IMR-90 (cell line): ENCODE results near the gene DUSP12. TPM values are rescaled to one million over a fixed set of nuclear protein-coding genes. Genes with fewer than 3 reads are reported as not detected.

Experiments
- ATAC-seq: fragments of 200-7000 bp; cut with Tn5 transposase; 2 replicates; pipeline ENCODE4 v1.9.1; 2020; ENCODE audit warnings: low read depth, mild to moderate bottlenecking, moderate library complexity
- BruUV-seq: library from RNA; stranded (reverse); fragments of 400-500 nt; replicated peaks from 2 replicates; lab custom pipeline; 2021; lab: Mats Ljungman, UMichigan
- CTCF ChIA-PET: fragments of 300-600 bp; formaldehyde crosslinking; extraction: SDS; loops from one replicate; lab custom pipeline; 2021; ENCODE audit warnings: antibody characterized with exemption; lab: Yijun Ruan, JAX
- POLR2A ChIA-PET: fragments of 300-600 bp; sonication (Branson Sonifier 250); formaldehyde crosslinking; loops from one replicate; lab custom pipeline; 2022; ENCODE audit warnings: antibody characterized with exemption; ENCODE audit not compliant: unreplicated experiment; lab: Charles Lee
- DNase-seq: peaks from one replicate; pipeline ENCODE4 v3.0.0; 2013
- H2AFZ ChIP-seq: replicated peaks from 2 replicates; pipeline ENCODE3; 2013; ENCODE audit warnings: low read length, mild to moderate bottlenecking; ENCODE audit not compliant: poor library complexity
- H2AK5ac ChIP-seq: 2 replicates; pipeline ENCODE4 v1.6.1; 2013; ENCODE audit warnings: low read depth, low read length, inconsistent platforms
- H2AK9ac ChIP-seq: replicated peaks from 2 replicates; pipeline ENCODE3; 2013; ENCODE audit warnings: mild to moderate bottlenecking, low read depth, low read length, moderate library complexity; ENCODE audit not compliant: poor library complexity
- H2BK120ac ChIP-seq: 2 replicates; pipeline ENCODE4 v1.6.1; 2013; ENCODE audit warnings: low read depth, low read length, inconsistent platforms
- H2BK15ac ChIP-seq: 3 replicates; pipeline ENCODE4 v1.6.1; 2013; ENCODE audit warnings: low read depth, low read length, inconsistent platforms
- H2BK20ac ChIP-seq: 2 replicates; pipeline ENCODE4 v1.6.1; 2013; ENCODE audit warnings: low read depth, mild to moderate bottlenecking, inconsistent platforms, low read length, moderate library complexity
- H2BK5ac ChIP-seq: 2 replicates; pipeline ENCODE4 v1.6.1; 2013; ENCODE audit warnings: mild to moderate bottlenecking, low read depth, low read length, inconsistent platforms; ENCODE audit not compliant: poor library complexity, severe bottlenecking
- H3K14ac ChIP-seq: replicated peaks from 2 replicates; pipeline ENCODE4 v1.6.1; 2013; ENCODE audit warnings: low read depth, low read length, inconsistent platforms
- H3K18ac ChIP-seq: 2 replicates; pipeline ENCODE4 v1.6.1; 2013; ENCODE audit warnings: low read depth, low read length, control low read depth
- H3K23ac ChIP-seq: 2 replicates; pipeline ENCODE4 v1.6.1; 2013; ENCODE audit warnings: low read depth, low read length, inconsistent platforms
- H3K27ac ChIP-seq: 2 replicates; pipeline ENCODE4 v1.5.1; 2013; ENCODE audit warnings: mild to moderate bottlenecking, control low read depth, low read length; ENCODE audit not compliant: insufficient read depth
- H3K27me3 ChIP-seq: 2 replicates; pipeline ENCODE4 v1.6.1; 2013; ENCODE audit warnings: low read length; ENCODE audit not compliant: control insufficient read depth, insufficient read depth
- H3K36me3 ChIP-seq: 2 replicates; pipeline ENCODE4 v1.6.1; 2013; ENCODE audit warnings: low read length, mixed read lengths; ENCODE audit not compliant: control insufficient read depth, insufficient read depth
- H3K4ac ChIP-seq: 2 replicates; pipeline ENCODE4 v1.6.1; 2013; ENCODE audit warnings: low read depth, low read length, inconsistent platforms
- H3K4me1 ChIP-seq: 2 replicates; pipeline ENCODE4 v1.6.1; 2013; ENCODE audit warnings: low read length, mixed read lengths; ENCODE audit not compliant: control insufficient read depth, insufficient read depth
- H3K4me2 ChIP-seq: 2 replicates; pipeline ENCODE4 v1.6.1; 2013; ENCODE audit warnings: low read depth, mild to moderate bottlenecking, control low read depth, low read length, moderate library complexity
- H3K4me3 ChIP-seq: 2 replicates; pipeline ENCODE4 v1.5.1; 2013; ENCODE audit warnings: low read depth, mild to moderate bottlenecking, control low read depth, low read length, moderate library complexity; ENCODE audit not compliant: insufficient read depth
- H3K56ac ChIP-seq: 2 replicates; pipeline ENCODE4 v1.6.1; 2013; ENCODE audit warnings: low read length, inconsistent platforms; ENCODE audit not compliant: insufficient read depth; ENCODE audit errors: extremely low read depth
- H3K79me1 ChIP-seq, 2 experiments: 2 replicates each; pipeline ENCODE4 v1.6.1; 2013; ENCODE audit warnings: low read length in 2 of 2, inconsistent platforms in 1 of 2, low read depth in 1 of 2
- H3K9ac ChIP-seq: 2 replicates; pipeline ENCODE4 v1.6.1; 2013; ENCODE audit warnings: low read depth, low read length, control low read depth
- H3K9me1 ChIP-seq: 2 replicates; pipeline ENCODE4 v1.6.1; 2013; ENCODE audit warnings: low read length, inconsistent platforms; ENCODE audit not compliant: insufficient read depth
- H3K9me3 ChIP-seq: 2 replicates; pipeline ENCODE4 v1.6.1; 2013; ENCODE audit warnings: low read length; ENCODE audit not compliant: control insufficient read depth, insufficient read depth
- H4K20me1 ChIP-seq: 2 replicates; pipeline ENCODE4 v1.6.1; 2013; ENCODE audit warnings: low read length, inconsistent platforms; ENCODE audit not compliant: insufficient read depth
- H4K5ac ChIP-seq: 2 replicates; pipeline ENCODE4 v1.6.1; 2013; ENCODE audit warnings: mild to moderate bottlenecking, low read depth, low read length, control low read depth
- H4K8ac ChIP-seq, 2 experiments: 2 replicates each; pipeline ENCODE4 v1.6.1; 2013; ENCODE audit warnings: low read depth in 2 of 2, low read length in 2 of 2, control low read depth in 1 of 2, inconsistent platforms in 1 of 2
- H4K91ac ChIP-seq: 2 replicates; pipeline ENCODE4 v1.6.1; 2013; ENCODE audit warnings: low read depth, low read length, inconsistent platforms; ENCODE audit not compliant: insufficient read depth
- CTCF ChIP-seq: conservative IDR thresholded peaks from 2 replicates; pipeline ENCODE4 v1.5.1; 2012; ENCODE audit warnings: mild to moderate bottlenecking, low read depth, low read length, improper control_type of control experiment
- FOS ChIP-seq: fragments of 150-350 bp; IDR thresholded peaks from 2 replicates; pipeline ENCODE4 v1.6.1; 2016; ENCODE audit warnings: low read depth, low read length
- WGBS, 2 experiments: methylation state at CpG; one replicate each; pipeline versions ENCODE4 v1.1.5 to v1.1.7; 2013; ENCODE audit warnings: missing lambda C conversion rate in 2 of 2; ENCODE audit not compliant: insufficient read length in 1 of 2; ENCODE audit errors: extremely low coverage in 2 of 2; 5-methylcytosine and 5-hydroxymethylcytosine counted together
- dilution Hi-C: fragments of 300-500 bp; cut with HindIII; formaldehyde crosslinking; loops from one replicate; pipeline ENCODE4 v1.14.3; 2018; ENCODE audit warnings: low sequenced_read_pairs; ENCODE audit not compliant: unreplicated experiment
- in situ Hi-C: fragments of 300-500 bp; cut with MboI; formaldehyde crosslinking; loops from 3 replicates; pipeline ENCODE4 v1.14.3; 2019; ENCODE audit warnings: low sequenced_read_pairs, inconsistent platforms, mixed read lengths
- intact Hi-C: fragments of 100-400 bp; cut with micrococcal nuclease; formaldehyde crosslinking; loops from 2 replicates; pipeline ENCODE4 v1.10.0; 2022
- polyA plus RNA-seq, 3 experiments: library from polyadenylated mRNA; depleted of rRNA; stranded (reverse); fragments of >200 nt; gene quantifications; 2 replicates each; pipeline ENCODE4 v1.2.3, GENCODE V29; 2012; ENCODE audit warnings: low replicate concordance in 1 of 3
- total RNA-seq: library from RNA; depleted of rRNA; stranded (reverse); fragments of >200 nt; gene quantifications from 2 replicates; pipeline ENCODE4 v1.2.3, GENCODE V29; 2012

DUSP12 gene
- total and polyA plus RNA-seq, 2 of the 4 experiments (the other 2 are of a cell fraction): 31.5 to 35.6 TPM

- no peak overlapping the region for H2AK9ac ChIP-seq
- intact Hi-C loops (loop anchor here (10.0 kb wide), 1 partner anchor 165 kb away; no protein-coding TSS in a partner anchor), dilution Hi-C loops (no loop called here), in situ Hi-C loops (loop anchor here (10.0 to 25.0 kb wide), 2 partner anchors 93 to 185 kb away; partner anchors contain the start of genes FCGR3A and FCGR3B)
- peak overlapping the region; percentile 45 for H2BK120ac ChIP-seq
- peak overlapping the region; percentile 81; the same call in 1 of the 2 replicates for H3K23ac ChIP-seq
- no peak overlapping the region for H3K4me3 ChIP-seq
- no TSS peak for BruUV-seq
- H3K4me1 ChIP-seq: peaks cover 3% of the 10 kb centered on the region; the same call in 1 of the 2 replicates
- no peaks in the 10 kb centered on the region for H3K9me3 ChIP-seq
- H3K36me3 ChIP-seq: no peaks in the 10 kb centered on the region
- ATAC-seq (no peak), DNase-seq (peak; percentile 72)
- H3K27me3 ChIP-seq: no peaks in the 10 kb centered on the region
- H4K8ac ChIP-seq: peak overlapping the region; percentile 24 to 52; a peak in 3 of 4 replicates
- H3K18ac ChIP-seq: no peak overlapping the region; the same call in 1 of the 2 replicates
- peak overlapping the region; percentile 55 for H2BK5ac ChIP-seq
- H3K27ac ChIP-seq: no peak overlapping the region; the same call in 1 of the 2 replicates
- H3K9me1 ChIP-seq: peaks cover 4% of the 10 kb centered on the region; the same call in 1 of the 2 replicates
- H3K56ac ChIP-seq: no peak overlapping the region
- TF ChIP-seq FOS: 0 out of 2 replicates have a peak, but pooled peaks have one; percentile 54
- TF ChIP-seq CTCF: no peak
- ChIA-PET POLR2A (no interaction called here), CTCF (interaction anchor here (0.9 kb wide), 1 partner anchor 11 kb away, joined by 3 read pairs; no protein-coding TSS in a partner anchor)
- H2BK20ac ChIP-seq: peak overlapping the region; percentile 76
- peaks cover 3 to 8% of the 10 kb centered on the region in 2 experiments; a peak in 1 of 4 replicates for H3K79me1 ChIP-seq
- no CpG with 5 or more reads among the region's 6 CpGs for WGBS, 2 experiments
- peak overlapping the region; percentile 63 for H3K4ac ChIP-seq
- no peak overlapping the region for H4K5ac ChIP-seq
- peak overlapping the region; percentile 94; the same call in 2 of the 3 replicates for H2BK15ac ChIP-seq
- H2AK5ac ChIP-seq: 0 out of 2 replicates have a peak overlapping the region, but pooled peaks have one; percentile 5
- H3K4me2 ChIP-seq: peak overlapping the region; percentile 43; the same call in 1 of the 2 replicates
- peak overlapping the region; percentile 62; the same call in 1 of the 2 replicates for H3K14ac ChIP-seq
- H2AFZ ChIP-seq: no peak overlapping the region
- no peaks in the 10 kb centered on the region for H4K20me1 ChIP-seq
- H3K9ac ChIP-seq: no peak overlapping the region
- H4K91ac ChIP-seq: peak overlapping the region; percentile 49
These were observed 19.5 kb upstream of the DUSP12 start for GRCh38 chr1:161730050-161730564.
